Muscle of leg (tissue), 11 donors: ENCODE results near the gene EGR1. TPM values are rescaled to one million over a fixed set of nuclear protein-coding genes. Genes with fewer than 3 reads are reported as not detected.
"Not testable (repeated sequence)": the region's sequence is repeated elsewhere in the genome, so short reads cannot be mapped to it uniquely, and the experiment has no call there.

Experiments used
- DNase-seq: peaks from one replicate; pipeline ENCODE4 v3.0.0; 2013
- H3K27ac ChIP-seq: one replicate; pipeline ENCODE4 v1.5.1; 2013; ENCODE audit warnings: mild to moderate bottlenecking, low read length, control low read depth
- H3K27me3 ChIP-seq: one replicate; pipeline ENCODE4 v1.6.1; 2013; ENCODE audit warnings: low read length; ENCODE audit not compliant: control insufficient read depth, insufficient read depth
- H3K36me3 ChIP-seq: one replicate; pipeline ENCODE4 v1.6.1; 2013; ENCODE audit warnings: low read length; ENCODE audit not compliant: control insufficient read depth, insufficient read depth
- H3K4me1 ChIP-seq: one replicate; pipeline ENCODE4 v1.6.1; 2013; ENCODE audit warnings: low read length; ENCODE audit not compliant: control insufficient read depth, insufficient read depth
- H3K4me3 ChIP-seq: one replicate; pipeline ENCODE4 v1.5.1; 2013; ENCODE audit warnings: low read length, control low read depth
- H3K9me3 ChIP-seq: replicated peaks from 2 replicates; pipeline ENCODE4 v1.6.1; 2013; ENCODE audit warnings: low read depth, low read length; ENCODE audit not compliant: control insufficient read depth
- WGBS: methylation state at CpG from one replicate; pipeline ENCODE4 v1.1.5; 2013; ENCODE audit warnings: missing lambda C conversion rate; ENCODE audit not compliant: insufficient coverage; 5-methylcytosine and 5-hydroxymethylcytosine counted together
- polyA plus RNA-seq, 8 donors: library from polyadenylated mRNA; unstranded; fragments of 120-200 nt; gene quantifications; one replicate each; pipeline versions ENCODE4 v1.2.1 to v1.2.3, GENCODE V29; 2013; ENCODE audit warnings: inconsistent platforms in 1 of 8, low replicate concordance in 1 of 8; ENCODE audit not compliant: insufficient read length in 8 of 8, insufficient read depth in 1 of 8
- total RNA-seq: library from RNA; stranded (reverse); fragments of 120-200 nt; gene quantifications from one replicate; pipeline ENCODE4 v1.2.4, GENCODE V29; 2013

Gene EGR1
- total and polyA plus RNA-seq, 9 donors = 31.6 to 480 (median 308) TPM

GRCh38 chr5:138506370-138507306 is 41.4 kb downstream of the EGR1 start:
- 84% methylated on average over 4 of the region's 10 CpGs for WGBS
- Histone ChIP-seq H3K27ac (no peak overlapping the region), H3K4me3 (no peak overlapping the region), H3K4me1 (peaks cover 11% of the 10 kb centered on the region), H3K27me3 (no peaks in the 10 kb centered on the region), H3K9me3 (no peaks in the 10 kb centered on the region), H3K36me3 (peaks cover 30% of the 10 kb centered on the region)
- DNase-seq = no peak

GRCh38 chr5:138507485-138507884 is 42.2 kb downstream of the EGR1 start:
- peaks cover 34% of the 10 kb centered on the region for H3K36me3 ChIP-seq
- DNase-seq, H3K4me3 ChIP-seq, H3K27ac ChIP-seq, H3K9me3 ChIP-seq, H3K27me3 ChIP-seq: not testable (repeated sequence)
- 93% methylated on average over 3 of the region's 8 CpGs for WGBS
- H3K4me1 ChIP-seq = peaks cover 11% of the 10 kb centered on the region

GRCh38 chr5:138508958-138509357 is 43.7 kb downstream of the EGR1 start:
- WGBS = no CpG with 5 or more reads among the region's 3 CpGs
- no peaks in the 10 kb centered on the region for H3K9me3 ChIP-seq
- no peak for DNase-seq
- no peaks in the 10 kb centered on the region for H3K27me3 ChIP-seq
- no peak overlapping the region for H3K4me3 ChIP-seq
- no peak overlapping the region for H3K27ac ChIP-seq
- H3K4me1 ChIP-seq = peaks cover 11% of the 10 kb centered on the region
- H3K36me3 ChIP-seq = peaks cover 43% of the 10 kb centered on the region

- H3K4me3 ChIP-seq = no peak overlapping the region
Observed at GRCh38 chr5:138514021-138514420, 48.7 kb downstream of the EGR1 start.

GRCh38 chr5:138515556-138516245 is 50.4 kb downstream of the EGR1 start:
- Histone ChIP-seq H3K27ac (no peak overlapping the region), H3K9me3 (no peaks in the 10 kb centered on the region), H3K27me3 (no peaks in the 10 kb centered on the region), H3K4me3 (no peak overlapping the region), H3K36me3 (peaks cover 58% of the 10 kb centered on the region), H3K4me1 (no peaks in the 10 kb centered on the region)
- DNase-seq = no peak
- no CpG with 5 or more reads among the region's 3 CpGs for WGBS

More at GRCh38 chr5:138514021-138514420, 48.7 kb downstream of the EGR1 start:
- Histone ChIP-seq H3K4me1 (no peaks in the 10 kb centered on the region), H3K27ac (no peak overlapping the region), H3K36me3 (peaks cover 71% of the 10 kb centered on the region), H3K9me3 (no peaks in the 10 kb centered on the region), H3K27me3 (no peaks in the 10 kb centered on the region)
- WGBS = no CpG with 5 or more reads among the region's 1 CpG
- DNase-seq = no peak

GRCh38 chr5:138517437-138517836 is 52.2 kb downstream of the EGR1 start:
- H3K27ac ChIP-seq = no peak overlapping the region
- no peaks in the 10 kb centered on the region for H3K9me3 ChIP-seq
- H3K27me3 ChIP-seq = no peaks in the 10 kb centered on the region
- H3K36me3 ChIP-seq = peaks cover 52% of the 10 kb centered on the region
- H3K4me1 ChIP-seq = no peaks in the 10 kb centered on the region
- WGBS = 100% methylated on average over 2 of the region's 4 CpGs
- DNase-seq = no peak
- no peak overlapping the region for H3K4me3 ChIP-seq

Other genes with a start within 250 kb of the EGR1 start
- gene GFRA3, start 190.9 kb upstream of the EGR1 start, total RNA-seq = 1.9 TPM
- gene GFRA3, start 190.9 kb upstream of the EGR1 start, polyA plus RNA-seq = 10 to 100 TPM in 1 of 8 donors, 1 to 10 TPM in 7; 2.4 to 18.2 (median 7.3) TPM
- gene CDC25C, start 133.7 kb upstream of the EGR1 start, total RNA-seq = 4.0 TPM
- 1 to 10 TPM; 3.0 to 5.3 (median 3.9) TPM for gene CDC25C, start 133.7 kb upstream of the EGR1 start, polyA plus RNA-seq
- gene FAM53C, start 127.2 kb upstream of the EGR1 start, total RNA-seq = 25.8 TPM
- 10 to 100 TPM; 31.5 to 38.8 (median 35.6) TPM for gene FAM53C, start 127.2 kb upstream of the EGR1 start, polyA plus RNA-seq
- gene KDM3B, start 112.8 kb upstream of the EGR1 start, total RNA-seq = 54.4 TPM
- gene KDM3B, start 112.8 kb upstream of the EGR1 start, polyA plus RNA-seq = 10 to 100 TPM; 44.0 to 65.9 (median 55.7) TPM
- 8.1 TPM for gene REEP2, start 26.4 kb upstream of the EGR1 start, total RNA-seq
- gene REEP2, start 26.4 kb upstream of the EGR1 start, polyA plus RNA-seq = 10 to 100 TPM in 7 of 8 donors, 1 to 10 TPM in 1; 9.0 to 23.2 (median 15.3) TPM
- 43.0 TPM for gene ETF1, start 77.8 kb downstream of the EGR1 start, total RNA-seq
- gene ETF1, start 77.8 kb downstream of the EGR1 start, polyA plus RNA-seq = 10 to 100 TPM; 36.1 to 55.7 (median 45.9) TPM
- 132 TPM for gene HSPA9, start 109.9 kb downstream of the EGR1 start, total RNA-seq
- 100 to 1,000 TPM; 118 to 177 (median 158) TPM for gene HSPA9, start 109.9 kb downstream of the EGR1 start, polyA plus RNA-seq